Stimulated activated CD8-positive, alpha-beta memory T cell treated with anti-CD3 and anti-CD28 coated beads, Interleukin-12 subunit alpha, Interleukin-12 subunit beta, amount 100 ng/mL, for 4 hours (primary cell): Measurements from ENCODE around the gene EMC9.

Experiments
- DNase-seq: peaks from one replicate; pipeline ENCODE4 v3.0.0-alpha.2; 2020; ENCODE audit warnings: low read depth

The EMC9 gene

DNA sequence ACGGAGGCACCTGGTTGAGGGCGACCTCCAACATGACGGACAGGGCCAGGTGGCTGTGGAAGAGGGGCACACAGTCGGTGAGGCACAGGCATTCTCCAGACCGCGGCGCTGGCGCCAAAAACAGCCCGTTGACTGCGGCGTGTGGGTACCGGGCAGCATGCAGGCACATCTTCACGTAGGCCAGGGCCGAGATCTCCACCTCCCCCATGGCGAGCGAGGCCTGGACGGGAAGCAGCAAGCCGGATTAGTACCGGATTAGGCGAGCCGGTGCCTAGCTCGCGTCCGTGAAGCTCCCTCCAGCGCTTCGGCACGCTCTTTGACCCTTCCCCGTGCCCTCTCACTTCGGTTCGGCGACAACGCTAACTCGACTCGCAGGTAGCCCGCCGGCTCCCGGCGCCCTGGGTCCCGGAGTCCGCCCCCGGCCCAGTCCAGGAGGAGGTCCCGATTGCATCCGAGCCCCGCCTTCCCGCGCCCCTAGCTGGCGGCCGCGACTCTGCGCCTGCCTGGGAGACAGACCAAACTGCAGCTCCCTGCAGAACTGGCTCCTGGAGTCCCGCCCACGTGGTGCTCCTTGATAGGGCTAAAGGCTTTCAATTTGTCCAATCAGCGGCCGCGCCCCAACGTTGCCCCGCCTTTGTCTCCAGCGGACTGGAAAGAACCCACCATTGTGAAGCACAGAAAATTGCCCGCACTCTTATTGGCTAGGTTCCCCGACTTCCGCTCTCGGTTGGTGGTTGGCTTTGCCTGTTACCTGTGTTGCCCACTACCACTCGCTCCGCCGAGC, at the start of gene EMC9:
TSS of gene EMC9 (minus strand) at position 495 of the 784 bp plus-strand sequence. CDS start at position 208, 287 bp downstream.
- peak; percentile 98 for DNase-seq

DNA sequence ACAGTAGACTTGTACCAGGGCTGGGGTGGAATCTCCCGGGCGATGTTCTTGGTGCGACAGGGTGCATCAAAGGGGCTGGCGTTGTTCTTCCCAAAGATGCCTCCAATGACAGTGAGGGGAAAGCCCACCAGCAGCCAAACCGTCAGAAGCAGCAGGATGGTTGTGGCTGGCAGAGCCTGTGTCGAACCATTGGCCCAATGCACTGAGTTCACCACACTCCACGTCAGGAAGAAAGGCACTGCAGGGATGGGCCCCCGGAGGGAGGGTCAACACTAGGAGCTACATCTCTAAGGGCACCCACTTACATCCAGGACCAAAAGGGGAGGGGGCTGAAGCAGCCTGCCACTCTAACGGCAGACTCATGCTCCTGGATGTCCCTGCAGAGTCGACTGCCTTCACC, 49.0 kb upstream of the EMC9 start:
- DNase-seq: no peak

- no peak for DNase-seq
Measured at GRCh38 chr14:24189460-24189859, 48.1 kb upstream of the EMC9 start.

DNA sequence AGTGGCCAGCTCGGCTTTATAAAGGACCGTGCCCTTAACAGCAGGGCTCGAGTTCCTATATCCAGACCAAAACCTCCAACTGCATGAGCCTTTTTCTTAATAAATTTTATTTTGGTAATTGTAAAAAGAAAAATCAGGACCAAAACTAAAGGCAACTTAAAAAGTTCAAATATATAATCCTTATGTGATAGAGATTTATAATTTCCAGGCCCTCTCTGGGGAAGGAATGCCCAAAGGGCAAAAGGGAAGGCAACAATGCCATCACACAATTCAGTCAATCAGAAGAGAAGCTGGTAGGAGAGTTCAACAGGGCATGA, 47.6 kb upstream of the EMC9 start:
- no peak for DNase-seq

DNA sequence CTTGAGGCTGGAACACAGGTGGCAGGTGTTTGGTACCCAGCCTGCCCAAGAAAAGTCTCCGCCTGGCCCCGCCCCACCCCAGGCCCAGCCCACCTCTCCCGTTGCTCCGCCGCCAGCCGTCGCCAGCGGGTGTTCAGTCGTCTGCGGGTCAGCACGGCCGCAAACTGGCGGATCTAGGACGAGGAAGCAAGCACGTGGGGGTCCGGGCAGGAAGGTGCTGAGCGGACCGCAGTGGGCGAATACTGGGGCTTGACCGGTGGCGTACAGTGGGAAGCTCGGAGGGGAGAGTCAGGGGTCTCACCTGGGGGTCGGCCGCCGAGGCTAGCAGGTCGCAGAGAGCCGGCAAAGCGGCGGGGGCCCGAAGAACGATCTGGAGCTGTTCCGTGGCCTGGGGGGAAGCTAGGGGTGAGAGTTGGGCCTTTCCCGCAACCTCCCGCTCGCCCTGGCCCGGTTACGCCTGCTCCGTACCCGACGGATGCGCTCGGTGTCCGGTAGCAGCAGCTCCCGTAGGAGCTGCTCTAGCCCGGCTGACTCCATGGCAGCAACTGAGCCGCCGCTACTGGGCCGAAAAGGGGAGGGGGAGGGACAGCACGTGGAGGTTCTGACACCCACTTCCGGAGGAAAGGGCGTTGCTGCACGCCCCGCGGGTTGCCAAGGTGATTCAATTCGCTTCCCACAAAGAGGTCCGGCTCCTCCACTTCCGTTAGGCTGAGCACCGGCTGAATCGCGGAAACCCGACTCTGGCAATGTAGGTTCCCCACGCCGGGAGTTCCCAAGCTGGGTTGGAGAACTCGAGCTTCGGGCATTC, 47.1 kb upstream of the EMC9 start, which contains the start of gene IPO4:
TSS of gene IPO4 (minus strand) at position 566 of the 808 bp plus-strand sequence. CDS start at position 537, 29 bp downstream.
- peak; percentile 90 for DNase-seq

DNA sequence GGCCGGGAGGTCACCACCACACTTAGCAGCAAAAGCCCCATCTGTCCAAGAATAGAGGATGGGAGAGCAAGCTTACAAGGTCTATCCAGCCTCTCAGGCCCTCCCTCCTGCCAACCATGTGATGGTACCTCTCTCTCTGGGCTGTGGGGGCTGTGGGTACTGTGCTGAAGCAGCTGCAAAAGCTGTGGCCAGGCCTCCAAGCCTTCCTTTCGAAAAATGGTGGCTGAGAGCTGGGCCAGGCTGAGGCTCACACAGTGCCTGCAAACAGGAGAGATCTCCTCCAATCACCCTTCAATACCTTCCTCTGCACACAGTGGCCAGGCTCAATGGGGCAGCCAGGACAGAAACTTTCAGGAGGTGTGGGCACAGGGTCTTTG, 46.1 kb upstream of the EMC9 start:
- DNase-seq: no peak

GRCh38 chr14:24186831-24187538, 45.6 kb upstream of the EMC9 start:
- DNase-seq: no peak

GRCh38 chr14:24185741-24186140, 44.4 kb upstream of the EMC9 start:
- no peak for DNase-seq

GRCh38 chr14:24185026-24185425, 43.6 kb upstream of the EMC9 start:
- DNase-seq: no peak

DNA sequence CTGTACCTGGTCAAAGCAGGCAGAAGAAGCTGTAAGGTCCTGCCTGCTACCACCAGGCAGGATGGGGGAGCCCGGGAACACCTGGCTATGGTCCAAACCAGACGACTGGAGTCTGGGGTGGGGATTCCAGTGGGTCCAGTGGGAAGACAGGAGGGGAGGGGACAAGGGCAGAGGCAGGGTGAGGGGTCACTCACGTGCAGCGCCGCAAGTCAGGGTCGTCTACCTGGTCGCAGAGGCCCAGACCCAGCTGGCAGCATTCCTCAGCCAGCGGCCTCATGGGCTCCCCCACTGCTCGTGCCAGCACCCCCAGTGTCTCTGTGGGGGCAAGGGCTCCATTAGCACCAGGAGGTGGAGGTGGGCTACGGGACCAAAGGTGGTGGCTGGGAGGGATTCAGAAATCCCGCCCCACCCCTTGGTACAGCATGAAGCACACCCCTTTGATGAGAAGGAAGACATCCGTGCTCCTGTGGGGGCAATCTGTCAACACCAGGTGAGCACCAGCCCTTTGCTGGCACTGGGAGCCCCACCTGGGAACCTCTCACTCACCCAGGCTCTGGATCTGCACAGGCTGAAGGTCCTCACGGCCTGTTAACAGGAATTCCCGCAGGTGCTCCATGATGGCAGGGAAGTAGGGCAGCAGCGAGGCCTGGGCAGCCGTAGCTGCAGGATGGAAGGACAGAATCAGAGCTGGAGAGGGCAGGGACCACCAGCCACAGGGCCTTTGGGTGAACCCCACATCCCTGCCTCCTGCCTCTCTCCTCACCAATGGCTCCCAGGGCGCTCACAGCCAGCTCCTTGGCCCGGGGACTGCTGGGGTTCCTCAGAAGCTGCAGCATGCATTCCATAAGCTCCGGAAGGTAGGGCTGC, 42.9 kb upstream of the EMC9 start:
- no peak for DNase-seq

DNA sequence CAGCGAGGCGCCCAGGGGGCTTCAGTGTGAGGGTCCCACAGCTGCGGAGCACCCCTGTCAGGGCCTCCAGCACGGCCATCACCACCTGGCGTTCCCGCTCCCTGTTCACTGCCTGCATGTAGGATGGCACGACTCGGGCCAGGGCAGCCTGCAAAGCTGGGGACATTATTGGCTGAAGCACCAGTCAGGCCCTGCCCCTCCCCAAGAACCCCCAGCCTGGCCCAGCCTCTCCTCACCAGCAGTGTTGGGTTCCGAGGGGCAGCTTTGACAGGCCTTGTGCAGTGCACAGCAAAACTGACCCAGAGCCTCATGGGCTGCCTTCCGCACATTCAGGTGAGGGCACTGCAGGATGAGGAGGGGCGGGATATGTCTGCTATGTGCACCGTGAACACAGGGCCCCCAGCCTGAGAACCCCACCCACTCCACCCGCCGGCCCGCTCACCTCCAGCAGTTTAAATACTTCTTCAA, 41.7 kb upstream of the EMC9 start:
- no peak for DNase-seq

- DNase-seq: no peak
Measured at GRCh38 chr14:24182110-24182882, 40.9 kb upstream of the EMC9 start.

DNA sequence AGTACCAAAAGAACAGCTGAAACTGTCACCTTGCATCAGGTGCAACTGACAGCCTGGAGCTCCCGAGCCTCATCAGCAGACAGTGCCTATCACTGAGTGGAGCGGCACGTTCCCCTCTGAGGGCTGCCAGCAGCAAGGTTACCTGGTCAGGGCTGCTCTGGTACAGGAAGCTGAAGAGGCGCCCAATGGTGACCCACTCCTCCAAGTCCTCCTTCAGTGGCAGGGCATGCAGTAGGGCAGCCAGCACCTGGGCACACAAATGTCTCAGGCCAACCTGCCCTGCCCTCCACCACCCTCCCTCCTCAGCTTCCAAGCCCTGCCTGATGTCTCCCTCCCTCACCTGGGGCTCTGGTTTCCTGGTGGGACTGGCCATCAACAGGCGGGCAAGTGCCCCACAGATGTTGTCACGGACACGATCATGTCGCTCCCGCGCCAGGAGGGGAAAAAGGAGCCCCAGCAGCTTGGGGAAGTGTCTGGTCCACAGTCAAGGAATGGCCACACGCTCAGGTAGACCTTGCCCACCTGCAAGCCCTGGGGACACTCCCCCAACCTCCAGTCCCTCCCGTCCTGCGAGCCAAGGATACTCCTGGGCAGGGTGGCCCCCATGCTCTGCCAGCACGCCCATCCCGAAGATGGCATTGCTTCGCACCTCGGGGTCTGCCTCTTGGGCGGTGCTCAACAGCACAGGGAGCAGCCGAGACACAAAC, 40.1 kb upstream of the EMC9 start:
- no peak for DNase-seq

- no peak for DNase-seq
Measured at GRCh38 chr14:24179961-24180796, 38.8 kb upstream of the EMC9 start.

DNA sequence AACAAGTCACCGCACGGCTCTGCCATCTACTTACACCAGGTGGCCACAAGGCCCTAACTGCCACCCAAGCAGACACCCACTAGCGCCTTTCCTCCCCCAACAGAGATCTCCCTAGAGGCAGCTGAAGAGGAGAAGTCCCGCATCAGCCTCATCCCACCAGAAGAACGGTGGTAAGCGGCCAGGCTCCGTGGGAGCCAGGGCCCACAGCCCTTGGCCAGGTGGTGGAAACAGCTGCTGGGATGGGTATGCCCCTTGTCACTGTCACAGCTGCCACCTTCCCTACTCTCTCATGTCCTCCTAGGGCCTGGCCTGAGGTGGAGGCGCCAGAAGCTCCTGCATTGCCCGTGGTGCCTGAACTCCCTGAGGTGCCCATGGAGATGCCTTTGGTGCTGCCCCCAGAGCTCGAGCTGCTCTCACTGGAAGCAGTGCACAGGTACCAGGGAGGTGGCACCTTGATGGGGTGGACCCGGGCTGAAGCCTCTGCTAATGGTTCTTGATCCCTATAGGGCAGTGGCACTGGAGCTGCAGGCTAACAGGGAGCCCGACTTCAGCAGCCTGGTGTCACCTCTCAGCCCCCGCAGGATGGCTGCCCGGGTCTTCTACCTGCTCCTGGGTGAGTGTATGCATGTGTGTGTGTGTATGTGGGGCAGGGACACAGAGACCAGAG, 38.0 kb upstream of the EMC9 start:
- DNase-seq: no peak

- no peak for DNase-seq
Measured at GRCh38 chr14:24178399-24179178, 37.2 kb upstream of the EMC9 start.

DNA sequence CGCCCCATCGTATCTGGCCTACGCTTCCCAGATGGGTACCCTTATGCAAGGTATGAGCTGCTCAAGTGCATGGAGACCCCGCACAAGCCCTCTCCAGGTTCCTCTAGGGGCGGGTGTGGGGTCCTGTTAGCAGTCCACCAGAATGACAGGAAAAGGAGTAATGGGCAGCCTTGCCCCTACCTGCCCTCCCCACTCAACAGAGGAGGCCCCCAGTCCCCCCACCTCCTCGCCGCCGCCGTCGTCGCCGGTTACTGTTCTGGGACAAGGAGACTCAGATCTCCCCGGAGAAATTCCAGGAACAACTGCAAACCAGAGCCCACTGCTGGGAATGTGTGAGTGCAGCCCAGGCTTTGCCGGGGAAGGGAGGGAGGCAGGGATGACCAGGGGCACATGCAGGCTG, 36.5 kb upstream of the EMC9 start:
- no peak for DNase-seq
